IPS-18c (cell line): ENCODE data around the gene PLPP6.
"Not testable (repeated sequence)": the region's sequence is repeated elsewhere in the genome, so short reads cannot be mapped to it uniquely, and the experiment has no call there.

Experiments used
- H3K4me3 ChIP-seq: 2 replicates; pipeline ENCODE4 v1.7.0; 2013; ENCODE audit warnings: low read depth, mild to moderate bottlenecking, low read length, moderate library complexity; ENCODE audit not compliant: insufficient read depth
- H3K9me3 ChIP-seq: one replicate; pipeline ENCODE4 v1.6.1; 2013; ENCODE audit warnings: mild to moderate bottlenecking, low read length, moderate library complexity; ENCODE audit not compliant: control insufficient read depth, insufficient read depth

The PLPP6 gene

GRCh38 chr9:4657426-4658159 lies 4.5 kb upstream of the PLPP6 start:
- Histone ChIP-seq H3K9me3 (no peaks in the 10 kb centered on the region), H3K4me3 (no peak overlapping the region)

- not testable (repeated sequence) for H3K9me3 ChIP-seq, H3K4me3 ChIP-seq
Measured at GRCh38 chr9:4660665-4661064, 1.4 kb upstream of the PLPP6 start.

GRCh38 chr9:4661165-4661564 lies 929 bp upstream of the PLPP6 start:
- Histone ChIP-seq H3K4me3 (no peak overlapping the region), H3K9me3 (no peaks in the 10 kb centered on the region)

- Histone ChIP-seq H3K9me3 (no peaks in the 10 kb centered on the region), H3K4me3 (peak overlapping the region; percentile 89; the same call in 1 of the 2 replicates)
Measured at GRCh38 chr9:4661611-4662010, 483 bp upstream of the PLPP6 start.

GRCh38 chr9:4662989-4663792 lies 1.1 kb downstream of the PLPP6 start:
- peak overlapping the region; percentile 89 for H3K4me3 ChIP-seq
- no peaks in the 10 kb centered on the region for H3K9me3 ChIP-seq

- H3K9me3 ChIP-seq = no peaks in the 10 kb centered on the region
- no peak overlapping the region for H3K4me3 ChIP-seq
Measured at GRCh38 chr9:4663956-4664355, 1.9 kb downstream of the PLPP6 start.

- H3K4me3 ChIP-seq = no peak overlapping the region
- no peaks in the 10 kb centered on the region for H3K9me3 ChIP-seq
Measured at GRCh38 chr9:4665357-4665756, 3.3 kb downstream of the PLPP6 start.

GRCh38 chr9:4666042-4666699 lies 4.1 kb downstream of the PLPP6 start, which contains the start of gene SPATA6L:
SPATA6L (minus strand) TSS chr9:4666480; CDS start chr9:4666250, 230 bp downstream.
- Histone ChIP-seq H3K9me3 (no peaks in the 10 kb centered on the region), H3K4me3 (peak within 1 kb of the TSS; percentile 50)

GRCh38 chr9:4667681-4668080 lies 5.6 kb downstream of the PLPP6 start:
- no peaks in the 10 kb centered on the region for H3K9me3 ChIP-seq
- H3K4me3 ChIP-seq = no peak overlapping the region

GRCh38 chr9:4668604-4669003 lies 6.5 kb downstream of the PLPP6 start:
- Histone ChIP-seq H3K4me3 (no peak overlapping the region), H3K9me3 (no peaks in the 10 kb centered on the region)

GRCh38 chr9:4669890-4670289 lies 7.8 kb downstream of the PLPP6 start:
- no peaks in the 10 kb centered on the region for H3K9me3 ChIP-seq
- H3K4me3 ChIP-seq = no peak overlapping the region

GRCh38 chr9:4670591-4670990 lies 8.5 kb downstream of the PLPP6 start:
- no peak overlapping the region for H3K4me3 ChIP-seq
- H3K9me3 ChIP-seq = no peaks in the 10 kb centered on the region

GRCh38 chr9:4671737-4672136 lies 9.6 kb downstream of the PLPP6 start:
- no peaks in the 10 kb centered on the region for H3K9me3 ChIP-seq
- H3K4me3 ChIP-seq = no peak overlapping the region

GRCh38 chr9:4674783-4675182 lies 12.7 kb downstream of the PLPP6 start:
- no peak overlapping the region for H3K4me3 ChIP-seq
- H3K9me3 ChIP-seq = no peaks in the 10 kb centered on the region

GRCh38 chr9:4677392-4677791 lies 15.3 kb downstream of the PLPP6 start:
- H3K4me3 ChIP-seq = no peak overlapping the region
- no peaks in the 10 kb centered on the region for H3K9me3 ChIP-seq

GRCh38 chr9:4678679-4679267 lies 16.7 kb downstream of the PLPP6 start:
- no peaks in the 10 kb centered on the region for H3K9me3 ChIP-seq

More at GRCh38 chr9:4678679-4679267, 16.7 kb downstream of the PLPP6 start:
- peak overlapping the region; percentile 96 for H3K4me3 ChIP-seq
